Endodermal cell (in vitro differentiated cells): Measurements from ENCODE around the gene IL17D. TPM values are rescaled to one million over a fixed set of nuclear protein-coding genes. Genes with fewer than 3 reads are reported as not detected.

ENCODE experiments used
- DNase-seq: peaks from one replicate; pipeline ENCODE4 v3.0.0-alpha.2; 2017
- H3K27ac ChIP-seq: 2 replicates; pipeline ENCODE4 v1.5.1; 2013; ENCODE audit warnings: mild to moderate bottlenecking, low read depth, low read length, moderate library complexity
- H3K27me3 ChIP-seq: 2 replicates; pipeline ENCODE4 v1.6.1; 2013; ENCODE audit warnings: mild to moderate bottlenecking, low read length, moderate library complexity; ENCODE audit not compliant: insufficient read depth, control insufficient read depth, poor library complexity, severe bottlenecking
- H3K36me3 ChIP-seq: 2 replicates; pipeline ENCODE4 v1.7.0; 2013; ENCODE audit warnings: mild to moderate bottlenecking, low read length, moderate library complexity; ENCODE audit not compliant: control insufficient read depth, insufficient read depth
- H3K4me1 ChIP-seq: one replicate; pipeline ENCODE4 v1.7.0; 2013; ENCODE audit warnings: low read length; ENCODE audit not compliant: control insufficient read depth, insufficient read depth
- H3K4me3 ChIP-seq: 2 replicates; pipeline ENCODE4 v1.5.1; 2013; ENCODE audit warnings: mild to moderate bottlenecking, low read length, moderate library complexity
- H3K9ac ChIP-seq: 2 replicates; pipeline ENCODE4 v1.6.1; 2013; ENCODE audit warnings: mild to moderate bottlenecking, low read length, moderate library complexity; ENCODE audit not compliant: poor library complexity, severe bottlenecking; ENCODE audit errors: extremely low read depth
- H3K9me3 ChIP-seq: 2 replicates; pipeline ENCODE4 v1.6.1; 2013; ENCODE audit warnings: mild to moderate bottlenecking, low read length, moderate library complexity; ENCODE audit not compliant: control insufficient read depth
- H3K27ac Mint-ChIP-seq: 2 replicates; pipeline ENCODE4 v1.8.0; 2020; ENCODE audit warnings: mixed read lengths
- H3K27me3 Mint-ChIP-seq: 2 replicates; pipeline ENCODE4 v1.8.0; 2021; ENCODE audit warnings: mild to moderate bottlenecking, mixed read lengths; ENCODE audit not compliant: insufficient read depth
- H3K36me3 Mint-ChIP-seq: 2 replicates; pipeline ENCODE4 v1.8.0; 2020; ENCODE audit warnings: low read depth, mixed read lengths
- H3K4me1 Mint-ChIP-seq: 2 replicates; pipeline ENCODE4 v1.8.0; 2020; ENCODE audit warnings: mixed read lengths
- H3K4me3 Mint-ChIP-seq: 2 replicates; pipeline ENCODE4 v1.8.0; 2020; ENCODE audit warnings: mild to moderate bottlenecking, moderate library complexity, mixed read lengths
- H3K9me3 Mint-ChIP-seq: 2 replicates; pipeline ENCODE4 v1.8.0; 2020; ENCODE audit warnings: mild to moderate bottlenecking, mixed read lengths
- WGBS, 2 experiments: methylation state at CpG; one replicate each; pipeline versions ENCODE4 v1.1.5 to v1.1.7; 2013; ENCODE audit warnings: missing lambda C conversion rate in 2 of 2, mixed read lengths in 1 of 2; ENCODE audit not compliant: insufficient coverage in 1 of 2, insufficient read length in 1 of 2; 5-methylcytosine and 5-hydroxymethylcytosine counted together
- total RNA-seq, 2 donors: library from RNA; stranded (reverse); fragmentation: NEBNext Ultra II Directional in 1 of 2; extraction: Animal tissue kit (Norgen Biotek cat#: 25700) in 1 of 2; gene quantifications; 2 replicates in 1 of 2; 3 replicates in 1 of 2; pipeline ENCODE4 v1.2.1, GENCODE V29; 2021
- TF ChIP-seq, protein P1 (sequence below): fragments of 200-600 bp; sonication (generic); conservative IDR thresholded peaks from 2 replicates; pipeline ENCODE4 v1.5.0; 2021; ENCODE audit warnings: antibody characterized with exemption, mild to moderate bottlenecking

Gene IL17D
- total RNA-seq, 2 donors from 2014 or later = 0.33 to 0.88 TPM

GRCh38 chr13:20720499-20720898, 17.0 kb downstream of the IL17D start:
- H3K27ac ChIP-seq = no peak overlapping the region
- Mint-ChIP-seq H3K4me1 (no peaks in the 10 kb centered on the region), H3K9me3 (no peaks in the 10 kb centered on the region), H3K27ac (no peak overlapping the region), H3K27me3 (peaks cover 9% of the 10 kb centered on the region), H3K4me3 (no peak overlapping the region), H3K36me3 (no peaks in the 10 kb centered on the region)
- H3K36me3 ChIP-seq = no peaks in the 10 kb centered on the region
- no peak overlapping the region for H3K4me3 ChIP-seq
- H3K9ac ChIP-seq = no peak overlapping the region
- H3K4me1 ChIP-seq = peaks cover 10% of the 10 kb centered on the region
- no peak for DNase-seq
- H3K9me3 ChIP-seq = no peaks in the 10 kb centered on the region
- H3K27me3 ChIP-seq = peaks cover 30% of the 10 kb centered on the region
- WGBS, 2 experiments = 86 to 96% methylated on average over 5 to 10 of the region's 11 CpGs
- TF ChIP-seq, protein P1, sequence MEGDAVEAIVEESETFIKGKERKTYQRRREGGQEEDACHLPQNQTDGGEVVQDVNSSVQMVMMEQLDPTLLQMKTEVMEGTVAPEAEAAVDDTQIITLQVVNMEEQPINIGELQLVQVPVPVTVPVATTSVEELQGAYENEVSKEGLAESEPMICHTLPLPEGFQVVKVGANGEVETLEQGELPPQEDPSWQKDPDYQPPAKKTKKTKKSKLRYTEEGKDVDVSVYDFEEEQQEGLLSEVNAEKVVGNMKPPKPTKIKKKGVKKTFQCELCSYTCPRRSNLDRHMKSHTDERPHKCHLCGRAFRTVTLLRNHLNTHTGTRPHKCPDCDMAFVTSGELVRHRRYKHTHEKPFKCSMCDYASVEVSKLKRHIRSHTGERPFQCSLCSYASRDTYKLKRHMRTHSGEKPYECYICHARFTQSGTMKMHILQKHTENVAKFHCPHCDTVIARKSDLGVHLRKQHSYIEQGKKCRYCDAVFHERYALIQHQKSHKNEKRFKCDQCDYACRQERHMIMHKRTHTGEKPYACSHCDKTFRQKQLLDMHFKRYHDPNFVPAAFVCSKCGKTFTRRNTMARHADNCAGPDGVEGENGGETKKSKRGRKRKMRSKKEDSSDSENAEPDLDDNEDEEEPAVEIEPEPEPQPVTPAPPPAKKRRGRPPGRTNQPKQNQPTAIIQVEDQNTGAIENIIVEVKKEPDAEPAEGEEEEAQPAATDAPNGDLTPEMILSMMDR = no peak

DNA sequence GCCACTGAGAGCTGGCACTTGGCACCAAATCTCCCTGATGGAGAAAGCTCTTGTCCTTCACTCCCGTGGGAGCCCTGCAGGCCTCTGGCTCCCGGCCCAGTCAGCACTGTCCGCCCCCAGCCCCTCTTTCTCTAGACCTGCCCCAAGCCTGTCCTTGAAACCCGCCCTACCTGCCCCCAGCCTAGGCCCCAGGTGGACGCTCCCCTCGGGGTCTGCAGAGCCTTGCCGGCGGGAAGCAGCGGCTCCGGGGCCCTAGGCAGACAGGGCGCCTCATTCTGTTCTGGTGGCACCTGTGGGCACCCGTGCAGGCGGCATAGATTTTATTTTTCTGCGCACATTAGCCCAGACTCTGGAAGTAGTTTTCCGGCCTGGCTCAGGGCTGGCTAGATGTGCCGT, 17.6 kb downstream of the IL17D start:
- no peaks in the 10 kb centered on the region for H3K9me3 ChIP-seq
- H3K9me3 Mint-ChIP-seq = no peaks in the 10 kb centered on the region
- no peak overlapping the region for H3K27ac Mint-ChIP-seq
- WGBS, 2 experiments = 90 to 93% methylated on average over 10 to 16 of the region's 16 CpGs
- peak overlapping the region; percentile 69 for H3K4me3 ChIP-seq
- peaks cover 9% of the 10 kb centered on the region for H3K27me3 Mint-ChIP-seq
- H3K4me1 ChIP-seq = peaks cover 10% of the 10 kb centered on the region
- peak overlapping the region; percentile 55 for H3K4me3 Mint-ChIP-seq
- H3K27ac ChIP-seq = no peak overlapping the region
- no peak overlapping the region for H3K9ac ChIP-seq
- H3K27me3 ChIP-seq = peaks cover 30% of the 10 kb centered on the region
- no peak for DNase-seq
- no peaks in the 10 kb centered on the region for H3K4me1 Mint-ChIP-seq
- TF ChIP-seq, protein P1 = no peak
- no peaks in the 10 kb centered on the region for H3K36me3 ChIP-seq
- H3K36me3 Mint-ChIP-seq = no peaks in the 10 kb centered on the region

GRCh38 chr13:20721454-20722357, 18.2 kb downstream of the IL17D start:
- Mint-ChIP-seq H3K27me3 (peaks cover 9% of the 10 kb centered on the region), H3K4me3 (peak overlapping the region; percentile 55), H3K4me1 (no peaks in the 10 kb centered on the region), H3K9me3 (no peaks in the 10 kb centered on the region), H3K27ac (no peak overlapping the region), H3K36me3 (no peaks in the 10 kb centered on the region)
- no peaks in the 10 kb centered on the region for H3K36me3 ChIP-seq
- H3K27ac ChIP-seq = no peak overlapping the region
- H3K4me1 ChIP-seq = peaks cover 6% of the 10 kb centered on the region
- H3K9ac ChIP-seq = no peak overlapping the region
- peak; percentile 82 for DNase-seq
- TF ChIP-seq, protein P1 = peak; percentile 24
- H3K27me3 ChIP-seq = peaks cover 30% of the 10 kb centered on the region
- 17 to 21% methylated on average over 54 to 80 of the region's 81 CpGs for WGBS, 2 experiments
- H3K4me3 ChIP-seq = peak overlapping the region; percentile 69
- no peaks in the 10 kb centered on the region for H3K9me3 ChIP-seq
